HG03520 (cell line): ENCODE data around the gene HOXD8.

Experiments
- ATAC-seq: cut with Tn5 transposase; IDR thresholded peaks from one replicate; pipeline ENCODE4 v1.9.1; 2021; ENCODE audit warnings: mild to moderate bottlenecking, moderate library complexity; ENCODE audit not compliant: unreplicated experiment

The HOXD8 gene

DNA sequence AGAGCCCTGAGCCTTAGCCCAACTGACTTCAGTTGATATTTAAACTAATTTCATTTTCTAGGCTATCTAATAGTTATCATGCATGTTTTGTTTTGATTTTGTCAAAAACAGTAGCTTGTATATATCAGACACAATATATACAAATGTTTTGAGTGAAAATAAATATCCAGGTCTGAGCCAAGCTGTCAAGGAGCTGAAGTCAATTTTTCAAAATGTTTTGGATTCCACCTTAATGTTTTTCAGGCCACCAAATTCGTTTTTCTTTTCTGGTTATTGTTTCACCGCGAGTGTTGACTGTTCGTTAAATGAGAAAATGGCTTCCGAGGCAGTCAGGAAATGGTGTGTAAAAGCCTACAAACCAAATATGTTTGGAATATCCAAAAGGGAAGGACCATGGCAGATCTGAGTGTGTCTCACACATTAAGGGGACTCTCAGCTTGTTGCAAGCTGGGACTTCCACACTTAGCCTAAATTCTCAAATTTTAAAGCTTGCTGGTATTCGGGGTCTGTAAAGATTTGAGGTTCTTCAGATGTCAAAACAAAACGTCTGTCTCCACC lies 27.1 kb upstream of the HOXD8 start:
- ATAC-seq = no peak

DNA sequence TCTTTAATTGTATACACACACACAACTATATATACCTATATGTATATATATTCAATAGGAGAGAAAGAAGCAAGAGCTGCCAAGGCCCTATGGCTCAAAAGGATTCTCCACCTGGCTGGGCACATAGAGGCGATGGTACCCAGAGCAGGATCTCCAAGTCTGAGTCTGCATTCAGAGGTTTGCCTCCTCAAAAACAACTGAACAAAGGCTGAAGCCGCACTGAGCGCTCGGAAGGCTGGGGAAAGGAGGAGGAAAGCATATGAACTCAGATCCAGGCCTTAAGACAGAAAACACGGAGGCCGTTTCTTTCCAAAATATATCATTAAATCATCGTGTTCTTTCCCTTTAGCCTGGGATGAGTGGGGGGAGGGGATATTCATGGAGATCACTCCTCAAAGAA lies 26.3 kb upstream of the HOXD8 start:
- ATAC-seq = no peak

GRCh38 chr2:176103742-176104315 lies 25.7 kb upstream of the HOXD8 start:
- no peak for ATAC-seq

DNA sequence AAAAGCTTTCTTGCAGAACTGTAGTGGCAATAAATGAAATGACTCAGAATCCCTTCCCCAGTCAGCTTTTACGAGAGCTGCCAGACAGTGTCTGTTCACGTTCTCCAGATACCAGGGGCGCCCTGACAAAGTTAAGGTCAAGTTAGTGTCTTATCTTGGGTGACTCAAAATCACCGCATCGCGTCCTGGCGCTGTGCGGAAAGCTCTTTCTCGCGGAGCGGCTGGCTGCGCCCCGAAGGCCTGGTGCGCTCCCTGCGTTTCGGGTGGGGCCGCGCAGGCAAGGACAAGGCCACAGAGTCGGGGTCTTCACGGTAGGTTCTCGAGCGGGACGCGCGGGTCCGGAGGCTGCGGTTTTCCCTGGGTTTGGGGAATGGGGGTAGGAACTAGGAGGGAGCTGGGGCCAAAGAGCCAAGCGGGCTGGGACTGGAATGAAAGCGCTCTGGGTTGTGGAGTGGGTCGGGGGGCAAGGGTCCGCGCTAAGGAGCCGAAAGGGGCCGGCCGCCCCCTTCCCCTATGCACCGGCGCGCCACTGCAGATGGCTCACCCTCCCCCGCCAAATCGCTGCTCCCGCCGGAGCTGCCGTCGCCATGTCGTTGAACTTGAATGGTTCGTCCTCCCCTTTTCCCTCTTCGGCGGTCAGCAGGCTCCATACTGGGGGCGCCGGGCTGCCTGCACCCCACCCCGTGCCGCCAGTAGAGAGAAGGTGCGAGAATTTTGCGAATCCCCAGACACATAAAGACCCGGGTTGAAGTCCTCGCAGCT lies 25.0 kb upstream of the HOXD8 start:
- ATAC-seq = no peak

DNA sequence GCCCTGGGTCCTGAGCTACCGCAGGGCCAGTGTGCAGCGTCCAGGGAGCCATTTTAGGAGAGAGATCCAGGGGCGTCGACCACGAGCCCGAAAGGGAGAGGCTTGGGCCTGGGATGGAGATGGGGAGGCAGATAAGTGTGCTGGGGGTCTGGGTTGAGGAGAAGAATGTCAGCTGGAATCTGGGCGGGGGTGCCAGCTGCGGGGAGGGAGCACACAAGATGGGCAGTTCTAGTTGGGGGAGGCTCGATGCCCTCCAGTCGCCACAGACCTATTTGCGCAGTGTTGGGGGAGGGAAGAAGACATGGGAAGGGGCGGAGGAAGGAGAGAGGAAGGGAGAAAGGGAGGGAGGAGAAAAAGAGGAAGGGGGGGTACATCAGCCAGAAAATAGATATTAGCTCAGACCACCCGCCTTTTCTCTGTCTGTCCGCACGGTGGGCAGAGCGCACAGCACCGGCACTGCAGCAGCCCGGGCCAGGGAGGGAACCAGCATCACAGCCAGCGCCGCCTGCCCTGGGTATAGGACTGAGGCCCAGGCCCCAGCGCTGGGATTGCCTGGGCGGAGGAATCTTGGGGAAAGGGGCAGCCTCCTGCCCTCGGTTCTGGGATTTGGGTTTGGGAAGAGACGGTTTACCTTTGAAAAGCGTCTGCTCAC lies 24.3 kb upstream of the HOXD8 start:
- ATAC-seq = no peak

- ATAC-seq = no peak
These were observed 23.6 kb upstream of the HOXD8 start for GRCh38 chr2:176105730-176106580.

- no peak for ATAC-seq
These were observed 22.6 kb upstream of the HOXD8 start, which contains the start of gene HOXD11 for GRCh38 chr2:176106581-176107539. TSS of gene HOXD11 (plus strand) at chr2:176107280. CDS start at chr2:176107356, 76 bp downstream.

DNA sequence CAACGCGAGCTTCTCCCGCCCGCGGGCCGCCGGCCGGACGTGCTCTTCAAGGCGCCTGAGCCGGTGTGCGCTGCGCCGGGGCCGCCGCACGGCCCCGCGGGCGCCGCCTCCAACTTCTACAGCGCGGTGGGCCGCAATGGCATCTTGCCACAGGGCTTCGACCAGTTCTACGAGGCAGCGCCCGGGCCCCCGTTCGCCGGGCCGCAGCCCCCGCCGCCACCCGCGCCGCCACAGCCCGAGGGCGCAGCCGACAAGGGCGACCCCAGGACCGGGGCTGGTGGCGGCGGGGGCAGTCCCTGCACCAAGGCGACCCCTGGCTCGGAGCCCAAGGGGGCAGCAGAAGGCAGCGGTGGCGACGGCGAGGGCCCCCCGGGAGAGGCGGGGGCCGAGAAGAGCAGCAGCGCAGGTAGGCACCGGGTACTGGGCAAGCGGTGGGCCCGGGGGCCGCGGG lies 21.7 kb upstream of the HOXD8 start:
- no peak for ATAC-seq

DNA sequence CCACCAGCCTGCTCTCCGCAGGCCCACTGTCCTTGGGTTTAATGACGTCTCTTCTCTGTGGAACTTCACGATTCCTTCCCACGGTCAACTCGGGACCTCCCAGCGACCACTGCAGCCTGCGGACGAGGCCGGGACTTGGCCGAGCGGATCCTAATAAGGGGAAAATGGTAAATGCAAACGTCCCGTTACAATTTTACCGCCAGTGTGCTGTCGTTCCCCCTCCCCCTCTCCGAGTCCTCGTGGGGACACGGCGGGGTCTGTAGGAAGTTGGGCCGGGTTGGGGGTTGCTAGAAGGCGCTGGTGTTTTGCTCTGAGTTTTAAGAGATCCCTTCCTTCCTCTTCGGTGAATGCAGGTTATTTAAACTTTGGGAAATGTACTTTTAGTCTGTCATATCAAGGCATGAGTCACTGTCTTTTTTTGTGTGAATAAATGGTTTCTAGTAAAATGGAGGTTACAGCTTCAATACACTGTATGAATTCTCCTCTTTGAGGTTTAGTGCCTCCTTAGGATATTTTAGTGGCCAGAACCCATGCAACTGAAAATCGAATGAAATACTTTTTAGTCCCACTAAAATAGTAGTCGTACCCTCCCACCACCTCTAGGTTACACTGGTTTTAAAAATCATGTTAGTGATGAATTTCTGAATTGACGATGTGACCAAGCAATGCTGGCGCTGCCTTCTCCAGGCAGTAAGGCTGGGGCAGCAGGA lies 20.2 kb upstream of the HOXD8 start:
- no peak for ATAC-seq

- ATAC-seq = no peak
These were observed 19.6 kb upstream of the HOXD8 start for GRCh38 chr2:176109946-176110345.

GRCh38 chr2:176110415-176111308 lies 18.8 kb upstream of the HOXD8 start:
- no peak for ATAC-seq

DNA sequence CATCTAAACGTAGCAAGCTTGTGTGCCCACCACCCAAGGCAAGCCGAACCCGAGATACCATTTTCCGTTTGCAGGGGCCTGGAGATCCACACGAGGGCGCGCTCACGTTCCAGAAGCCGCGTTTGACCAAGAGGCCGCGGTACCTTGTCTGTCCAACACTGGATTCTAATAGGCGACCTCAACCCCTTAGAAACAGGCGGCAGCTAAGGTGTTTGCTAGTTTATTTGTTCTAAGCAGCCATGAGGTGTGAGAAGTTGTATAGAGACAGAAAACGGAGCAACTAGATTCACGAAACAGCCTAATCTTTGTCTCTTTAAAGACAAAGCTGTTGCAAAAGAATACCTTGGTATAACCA lies 18.2 kb upstream of the HOXD8 start:
- no peak for ATAC-seq

DNA sequence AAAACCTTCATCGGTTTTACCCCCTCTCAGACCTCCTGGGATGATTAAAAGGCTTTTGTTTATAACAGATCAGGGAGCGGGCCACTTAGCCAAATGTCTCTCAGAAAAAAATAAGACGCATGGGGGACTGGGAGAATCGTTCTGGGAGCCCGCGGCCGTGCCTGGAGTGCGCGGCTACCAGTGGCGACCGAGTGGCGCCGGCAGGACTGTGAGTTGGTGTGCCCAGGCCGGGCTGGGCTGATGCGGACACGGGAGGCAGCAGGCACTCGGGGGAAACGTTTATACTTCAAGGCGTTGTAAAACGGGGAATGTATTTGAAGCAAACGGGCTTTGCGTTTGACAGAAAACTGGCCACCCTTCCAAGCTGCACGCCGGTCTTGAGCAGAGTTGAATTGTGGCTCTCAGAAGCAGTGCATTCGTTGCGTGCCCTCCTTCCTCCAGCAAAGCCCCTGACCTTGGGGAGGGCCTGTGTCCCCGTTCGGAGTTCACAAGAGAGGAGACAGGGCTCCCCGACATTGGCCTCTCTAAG lies 17.6 kb upstream of the HOXD8 start:
- ATAC-seq = no peak

- no peak for ATAC-seq
These were observed 16.9 kb upstream of the HOXD8 start for GRCh38 chr2:176112375-176113302.

DNA sequence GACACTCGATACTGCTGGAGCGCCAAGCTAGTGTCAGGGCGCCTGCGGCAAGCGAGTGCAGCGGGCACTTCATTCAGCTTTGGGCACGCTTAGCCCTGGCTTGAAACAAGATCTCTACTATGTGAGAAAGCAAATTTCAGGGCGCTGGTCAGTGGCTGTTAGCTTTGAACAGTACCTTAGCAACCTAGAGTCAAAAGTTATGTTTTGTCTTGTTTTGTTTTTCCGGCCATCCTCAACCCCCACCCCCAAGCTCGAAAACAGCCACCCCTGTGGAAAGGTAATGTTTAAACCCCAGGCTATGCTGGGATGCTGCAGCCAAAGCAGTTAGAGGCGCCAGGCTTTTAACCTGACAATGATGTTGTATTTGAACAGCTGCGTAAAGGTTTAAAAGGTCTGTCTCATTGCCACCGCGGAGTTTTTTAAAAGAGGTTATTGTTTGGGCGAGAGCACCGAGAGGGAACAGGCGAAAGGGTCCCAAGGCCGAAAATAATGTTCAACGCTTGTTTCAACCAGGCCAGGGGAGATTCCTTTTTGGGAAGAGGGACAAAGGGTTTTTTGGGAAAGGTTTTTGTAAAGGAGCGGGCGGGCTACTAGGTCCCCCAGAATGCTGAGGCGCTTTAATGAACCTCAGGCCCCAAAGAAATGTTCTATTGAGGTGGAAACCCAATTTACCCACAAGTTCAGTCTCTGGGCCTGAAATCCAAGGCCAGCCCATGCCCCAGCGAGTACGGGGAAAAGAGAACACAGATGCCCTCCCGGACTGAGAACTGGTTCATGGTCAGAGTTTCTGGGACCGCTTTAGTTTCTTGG lies 15.2 kb upstream of the HOXD8 start:
- ATAC-seq = no peak
